Panc1 (cell line): ENCODE data around the gene AACS. TPM values are rescaled to one million over a fixed set of nuclear protein-coding genes. Genes with fewer than 3 reads are reported as not detected.

Source experiments
- ATAC-seq: fragments of 200-7000 bp; cut with Tn5 transposase; 2 replicates; pipeline ENCODE4 v1.9.1; 2020; ENCODE audit warnings: mild to moderate bottlenecking, moderate library complexity
- BruUV-seq: library from RNA; stranded (reverse); fragments of 400-500 nt; replicated peaks from 2 replicates; lab custom pipeline; 2021; lab: Mats Ljungman, UMichigan
- CTCF ChIA-PET: fragments of 300-600 bp; sonication (Branson Sonifier 250); formaldehyde crosslinking; loops from one replicate; lab custom pipeline; 2022; ENCODE audit warnings: antibody characterized with exemption; lab: Charles Lee
- POLR2A ChIA-PET: fragments of 300-600 bp; sonication (Branson Sonifier 250); formaldehyde crosslinking; loops from one replicate; lab custom pipeline; 2022; ENCODE audit warnings: antibody characterized with exemption; lab: Charles Lee
- DNase-seq: peaks from one replicate; pipeline ENCODE4 v3.0.0-alpha.2; 2010; ENCODE audit warnings: low read depth, low spot score
- H3K27ac ChIP-seq: 2 replicates; pipeline ENCODE4 v1.5.1; 2011; ENCODE audit warnings: mild to moderate bottlenecking, low read length, inconsistent platforms
- H3K27me3 ChIP-seq: fragments of 200-500 bp; sonication (Bioruptor generic); 2 replicates; pipeline ENCODE4 v1.6.0; 2014; ENCODE audit warnings: low read length, inconsistent platforms; ENCODE audit not compliant: control insufficient read depth, insufficient read depth
- H3K36me3 ChIP-seq: fragments of 200-500 bp; sonication (Bioruptor generic); 2 replicates; pipeline ENCODE4 v1.5.1; 2014; ENCODE audit warnings: inconsistent platforms, mild to moderate bottlenecking, low read length, moderate library complexity; ENCODE audit not compliant: control insufficient read depth, insufficient read depth
- H3K4me1 ChIP-seq: 2 replicates; pipeline ENCODE4 v1.5.1; 2011; ENCODE audit warnings: inconsistent platforms, mild to moderate bottlenecking, low read length, moderate library complexity; ENCODE audit not compliant: control insufficient read depth, insufficient read depth
- H3K4me3 ChIP-seq, 2 experiments: 2 replicates each; pipeline ENCODE4 v1.5.1; 2011 to 2012; ENCODE audit warnings: low read depth in 2 of 2, low read length in 2 of 2, mild to moderate bottlenecking in 2 of 2, inconsistent platforms in 1 of 2, moderate library complexity in 1 of 2
- H3K9me3 ChIP-seq: fragments of 200-500 bp; sonication (Bioruptor generic); 2 replicates; pipeline ENCODE4 v1.5.1; 2014; ENCODE audit warnings: low read depth, mild to moderate bottlenecking, inconsistent platforms, low read length, moderate library complexity; ENCODE audit not compliant: control insufficient read depth, insufficient read depth
- CTCF ChIP-seq: fragments of 450-650 bp; IDR thresholded peaks from 2 replicates; pipeline ENCODE4 v1.5.1; 2017; ENCODE audit warnings: mild to moderate bottlenecking
- POLR2AphosphoS5 ChIP-seq: IDR thresholded peaks from 2 replicates; pipeline ENCODE4 v1.6.1; 2012; ENCODE audit warnings: mild to moderate bottlenecking, low read depth, low read length, moderate library complexity
- REST ChIP-seq, 2 experiments: IDR thresholded peaks; 2 replicates each; pipeline ENCODE4 v1.6.1; 2011 to 2012; ENCODE audit warnings: low read depth in 2 of 2, control low read depth in 1 of 2, low read length in 1 of 2, mild to moderate bottlenecking in 1 of 2, moderate library complexity in 1 of 2; ENCODE audit not compliant: insufficient read depth in 1 of 2
- SIN3A ChIP-seq: IDR thresholded peaks from 2 replicates; pipeline ENCODE4 v1.6.1; 2012; ENCODE audit warnings: low read depth, mild to moderate bottlenecking, low read length, moderate library complexity, borderline replicate concordance; ENCODE audit not compliant: insufficient read depth
- TCF7L2 ChIP-seq: IDR thresholded peaks from 2 replicates; pipeline ENCODE4 v1.6.1; 2011; ENCODE audit warnings: mild to moderate bottlenecking, low read depth, low read length, inconsistent platforms
- in situ Hi-C: cut with HindIII; loops from 2 replicates; pipeline ENCODE4 v1.10.0; 2016; ENCODE audit warnings: low sequenced_read_pairs, low pct_unique_long_range_greater_than_20kb
- intact Hi-C: fragments of 100-400 bp; cut with micrococcal nuclease; formaldehyde crosslinking; loops from one replicate; pipeline ENCODE4 v1.10.0; 2022; ENCODE audit not compliant: unreplicated experiment
- total RNA-seq: library from RNA; stranded (reverse); gene quantifications from one replicate; pipeline ENCODE4 v1.2.1, GENCODE V29; 2021; ENCODE audit not compliant: unreplicated experiment

Gene AACS
- total RNA-seq, 1 experiment from 2014 or later = 34.7 TPM

- Histone ChIP-seq H3K27me3 (no peaks in the 10 kb centered on the region), H3K4me3 (no peak overlapping the region), H3K36me3 (no peaks in the 10 kb centered on the region), H3K4me1 (peaks cover 3% of the 10 kb centered on the region; the same call in 1 of the 2 replicates), H3K9me3 (no peaks in the 10 kb centered on the region), H3K27ac (peak overlapping the region; percentile 31)
- POLR2A ChIA-PET = interaction anchor here (0.6 kb wide), 1 partner anchor 17 kb away, joined by 4 read pairs; no protein-coding TSS in a partner anchor
- no TSS peak for BruUV-seq
- in situ Hi-C loops = no loop called here
- ATAC-seq (no peak), DNase-seq (no peak)
- no peak for TF ChIP-seq REST (IDR thresholded peaks at IDR 0.05; ENCODE audit: insufficient read depth in 1 of 2, low read depth in 2 of 2, low read length in 1 of 2)
- no peak for TF ChIP-seq SIN3A
- no peak for TF ChIP-seq POLR2AphosphoS5
- TF ChIP-seq CTCF = no peak
- TF ChIP-seq TCF7L2 = no peak
- intact Hi-C loops = no loop called here
- CTCF ChIA-PET = no interaction called here
Observed at GRCh38 chr12:125050868-125051267, 14.4 kb upstream of the AACS start.

GRCh38 chr12:125053821-125054220 lies 11.4 kb upstream of the AACS start:
- no peak overlapping the region for H3K27ac ChIP-seq
- intact Hi-C loops = no loop called here
- BruUV-seq = no TSS peak
- CTCF ChIA-PET = no interaction called here
- no peak for ATAC-seq
- H3K9me3 ChIP-seq = no peaks in the 10 kb centered on the region
- H3K27me3 ChIP-seq = no peaks in the 10 kb centered on the region
- no peak for DNase-seq
- no peak overlapping the region for H3K4me3 ChIP-seq
- H3K36me3 ChIP-seq = no peaks in the 10 kb centered on the region
- POLR2A ChIA-PET = no interaction called here
- in situ Hi-C loops = no loop called here
- TF ChIP-seq SIN3A (no peak), POLR2AphosphoS5 (no peak), TCF7L2 (no peak), CTCF (no peak), REST (IDR thresholded peaks at IDR 0.05; ENCODE audit: insufficient read depth in 1 of 2, low read depth in 2 of 2, low read length in 1 of 2) (no peak)
- peaks cover 3% of the 10 kb centered on the region; the same call in 1 of the 2 replicates for H3K4me1 ChIP-seq
